Suprapubic skin (tissue), 4 donors: ENCODE data around the gene LITAFD. TPM values are rescaled to one million over a fixed set of nuclear protein-coding genes. Genes with fewer than 3 reads are reported as not detected.

ENCODE experiments used
- DNase-seq, 2 donors: peaks; one replicate each; pipeline ENCODE4 v3.0.0-alpha.2; 2019; ENCODE audit warnings: low spot score in 2 of 2
- H3K27ac ChIP-seq: fragments of 200-600 bp; sonication (generic); one replicate; pipeline ENCODE4 v1.5.1; 2019
- H3K27me3 ChIP-seq: fragments of 200-600 bp; sonication (generic); one replicate; pipeline ENCODE4 v1.5.1; 2019
- H3K36me3 ChIP-seq: fragments of 200-600 bp; sonication (generic); one replicate; pipeline ENCODE4 v1.5.1; 2019
- H3K4me1 ChIP-seq: fragments of 200-600 bp; sonication (generic); one replicate; pipeline ENCODE4 v1.5.1; 2019
- H3K4me3 ChIP-seq: fragments of 200-600 bp; sonication (generic); one replicate; pipeline ENCODE4 v1.5.1; 2019; ENCODE audit warnings: mild to moderate bottlenecking
- H3K9me3 ChIP-seq: fragments of 200-600 bp; sonication (generic); one replicate; pipeline ENCODE4 v1.5.1; 2019
- EP300 ChIP-seq: sonication (generic); formaldehyde crosslinking; IDR thresholded peaks from one replicate; pipeline ENCODE4 v1.6.1; 2017; ENCODE audit warnings: antibody characterized with exemption
- POLR2A ChIP-seq, 2 donors: fragments of 450-650 bp; IDR thresholded peaks; one replicate each; pipeline ENCODE4 v1.6.1; 2017; ENCODE audit warnings: antibody characterized with exemption in 2 of 2, mild to moderate bottlenecking in 2 of 2, moderate library complexity in 2 of 2
- POLR2AphosphoS5 ChIP-seq, 3 donors: sonication (generic); formaldehyde crosslinking; IDR thresholded peaks; one replicate each; pipeline ENCODE4 v1.6.1; 2017; ENCODE audit warnings: antibody characterized with exemption in 3 of 3
- WGBS: methylation state at CpG from one replicate; pipeline ENCODE4 v1.1.5; 2018; 5-methylcytosine and 5-hydroxymethylcytosine counted together
- total RNA-seq, 4 donors: library from RNA; depleted of rRNA; stranded (reverse); fragments of >200 nt; gene quantifications; one replicate each; pipeline ENCODE4 v1.1.0, GENCODE V29; 2016
- TF ChIP-seq, protein P1 (sequence below), 2 donors: fragments of 200-600 bp in 1 of 2; fragments of 450-650 bp in 1 of 2; sonication (generic) in 1 of 2; IDR thresholded peaks; one replicate each; pipeline ENCODE4 v1.5.1; 2016 to 2019; ENCODE audit warnings: antibody characterized with exemption in 2 of 2, mild to moderate bottlenecking in 1 of 2, moderate library complexity in 1 of 2

LITAFD gene
- total RNA-seq, 4 donors from 2014 or later = not detected

DNA sequence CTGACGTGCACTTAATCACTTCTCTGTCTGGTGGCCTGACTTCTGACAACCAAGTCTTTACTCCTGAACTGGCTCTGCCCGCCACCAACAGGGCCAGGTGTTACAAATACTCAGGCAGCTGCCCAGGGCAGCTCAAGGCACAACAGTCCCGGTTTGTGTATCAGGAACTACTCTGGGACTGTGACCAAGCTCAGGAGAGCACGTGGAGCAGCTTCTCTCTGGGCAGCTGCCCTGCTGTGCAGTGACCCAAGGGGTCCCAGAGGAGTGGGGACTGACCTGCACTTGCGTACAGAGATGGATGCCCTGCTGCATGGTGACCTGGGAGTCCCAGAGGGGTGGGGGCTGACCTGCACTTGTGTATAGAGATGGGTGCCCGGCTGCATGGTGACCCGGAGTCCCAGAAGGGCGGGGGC, 21.9 kb downstream of the LITAFD start:
- Histone ChIP-seq H3K9me3 (no peaks in the 10 kb centered on the region), H3K27ac (no peak overlapping the region), H3K4me3 (no peak overlapping the region), H3K27me3 (no peaks in the 10 kb centered on the region), H3K36me3 (peaks cover 100% of the 10 kb centered on the region), H3K4me1 (no peaks in the 10 kb centered on the region)
- TF ChIP-seq, protein P1, sequence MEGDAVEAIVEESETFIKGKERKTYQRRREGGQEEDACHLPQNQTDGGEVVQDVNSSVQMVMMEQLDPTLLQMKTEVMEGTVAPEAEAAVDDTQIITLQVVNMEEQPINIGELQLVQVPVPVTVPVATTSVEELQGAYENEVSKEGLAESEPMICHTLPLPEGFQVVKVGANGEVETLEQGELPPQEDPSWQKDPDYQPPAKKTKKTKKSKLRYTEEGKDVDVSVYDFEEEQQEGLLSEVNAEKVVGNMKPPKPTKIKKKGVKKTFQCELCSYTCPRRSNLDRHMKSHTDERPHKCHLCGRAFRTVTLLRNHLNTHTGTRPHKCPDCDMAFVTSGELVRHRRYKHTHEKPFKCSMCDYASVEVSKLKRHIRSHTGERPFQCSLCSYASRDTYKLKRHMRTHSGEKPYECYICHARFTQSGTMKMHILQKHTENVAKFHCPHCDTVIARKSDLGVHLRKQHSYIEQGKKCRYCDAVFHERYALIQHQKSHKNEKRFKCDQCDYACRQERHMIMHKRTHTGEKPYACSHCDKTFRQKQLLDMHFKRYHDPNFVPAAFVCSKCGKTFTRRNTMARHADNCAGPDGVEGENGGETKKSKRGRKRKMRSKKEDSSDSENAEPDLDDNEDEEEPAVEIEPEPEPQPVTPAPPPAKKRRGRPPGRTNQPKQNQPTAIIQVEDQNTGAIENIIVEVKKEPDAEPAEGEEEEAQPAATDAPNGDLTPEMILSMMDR (IDR thresholded peaks at IDR 0.05) = no peak
- TF ChIP-seq EP300 (no peak), POLR2A (IDR thresholded peaks at IDR 0.05) (no peak), POLR2AphosphoS5 (IDR thresholded peaks at IDR 0.05) (no peak)
- no peak for DNase-seq
- WGBS = 99% methylated on average over 7 of the region's 8 CpGs

DNA sequence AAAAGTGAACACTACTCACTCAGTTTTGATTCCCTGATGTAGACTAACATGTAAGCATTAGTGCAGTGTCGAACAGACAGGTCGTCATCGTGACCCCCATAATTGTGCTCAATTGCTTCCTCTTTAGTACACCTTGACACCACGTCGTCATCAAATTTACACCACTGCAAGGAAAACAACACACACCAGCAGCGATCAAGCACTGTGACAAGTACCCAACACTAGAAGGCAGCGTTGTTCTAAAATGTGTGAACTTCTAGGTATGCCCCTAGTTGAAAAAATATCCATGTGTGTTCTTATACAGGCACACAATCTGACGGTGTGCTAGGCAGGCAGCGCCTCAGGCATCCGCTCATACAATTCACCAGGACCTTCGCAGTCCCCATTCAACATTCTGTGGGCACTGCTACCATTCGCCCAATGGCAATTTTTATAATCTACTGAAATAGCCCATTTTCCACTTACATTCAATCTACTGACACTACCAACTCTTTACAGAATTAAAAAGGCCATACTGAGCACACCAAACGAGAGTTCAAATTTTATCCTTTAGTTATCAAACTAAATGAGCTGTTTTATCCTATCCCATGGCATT, 23.1 kb downstream of the LITAFD start:
- Histone ChIP-seq H3K27ac (no peak overlapping the region), H3K9me3 (no peaks in the 10 kb centered on the region), H3K36me3 (peaks cover 100% of the 10 kb centered on the region), H3K4me3 (no peak overlapping the region), H3K4me1 (no peaks in the 10 kb centered on the region), H3K27me3 (no peaks in the 10 kb centered on the region)
- WGBS = 84% methylated on average over 13 of the region's 13 CpGs
- TF ChIP-seq, protein P1 (IDR thresholded peaks at IDR 0.05) = no peak
- TF ChIP-seq POLR2A (IDR thresholded peaks at IDR 0.05) = no peak
- TF ChIP-seq EP300 = no peak
- no peak for TF ChIP-seq POLR2AphosphoS5 (IDR thresholded peaks at IDR 0.05)
- DNase-seq = no peak

DNA sequence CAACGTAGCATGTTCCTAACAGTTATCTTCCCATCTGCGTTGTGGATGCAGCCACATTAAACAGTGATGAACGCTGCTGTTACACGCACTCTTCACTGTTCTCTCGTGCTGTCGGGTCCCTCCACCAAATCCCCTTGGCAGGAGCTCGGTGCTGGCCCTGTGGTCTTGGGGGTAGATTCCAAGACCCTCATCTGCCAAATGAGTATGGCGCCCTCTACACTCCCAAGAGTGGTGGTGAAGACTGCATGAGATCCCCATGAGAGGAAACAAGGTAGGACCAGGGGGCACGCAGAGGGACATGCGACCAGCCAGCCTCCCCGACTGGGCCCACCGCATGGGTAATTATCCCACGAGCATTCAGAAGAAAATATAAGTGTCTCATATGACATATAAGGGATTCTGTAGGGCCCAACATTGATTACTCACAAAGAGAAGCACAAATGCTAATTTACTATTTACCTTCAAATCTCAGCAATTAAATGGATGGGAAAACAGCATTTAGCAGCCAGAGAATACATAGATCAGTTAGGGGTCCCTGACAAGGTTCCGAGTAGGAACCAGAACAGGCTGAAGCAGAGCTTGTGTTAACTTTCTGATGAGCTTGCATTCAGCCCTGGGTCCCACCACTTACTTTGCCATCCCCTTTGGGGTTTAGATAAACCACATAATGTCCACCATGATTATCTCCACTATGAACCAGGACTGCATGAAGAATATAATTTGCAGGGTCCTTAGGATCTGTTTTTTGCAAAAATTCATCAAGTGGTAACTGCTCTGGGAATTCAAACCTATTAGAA, 23.8 kb downstream of the LITAFD start:
- H3K4me1 ChIP-seq = no peaks in the 10 kb centered on the region
- H3K4me3 ChIP-seq = no peak overlapping the region
- 87% methylated on average over 14 of the region's 14 CpGs for WGBS
- H3K27ac ChIP-seq = no peak overlapping the region
- no peak for DNase-seq
- TF ChIP-seq EP300 = no peak
- TF ChIP-seq, protein P1 (IDR thresholded peaks at IDR 0.05) = no peak
- no peak for TF ChIP-seq POLR2AphosphoS5 (IDR thresholded peaks at IDR 0.05)
- TF ChIP-seq POLR2A (IDR thresholded peaks at IDR 0.05) = no peak
- peaks cover 100% of the 10 kb centered on the region for H3K36me3 ChIP-seq
- no peaks in the 10 kb centered on the region for H3K9me3 ChIP-seq
- H3K27me3 ChIP-seq = no peaks in the 10 kb centered on the region

DNA sequence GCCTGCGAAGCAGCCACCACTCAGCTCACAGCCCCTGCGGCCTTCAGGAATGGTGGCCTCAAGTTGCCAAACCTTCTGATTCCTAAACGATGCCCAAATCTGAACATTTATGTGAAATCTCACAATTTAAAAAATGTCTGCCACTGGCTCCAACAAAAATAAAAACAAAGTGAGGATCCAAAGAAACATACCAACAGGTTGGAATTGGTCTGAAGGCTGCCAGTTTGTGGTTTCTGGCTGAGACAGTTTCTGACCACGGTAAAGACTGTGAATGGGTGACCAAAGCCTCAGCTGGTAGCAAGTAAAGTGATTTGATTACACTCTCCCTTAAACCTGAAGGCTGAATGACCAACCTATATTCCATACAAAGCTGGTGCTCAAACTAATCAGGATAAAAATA, 24.9 kb downstream of the LITAFD start:
- no peak for DNase-seq
- H3K4me3 ChIP-seq = no peak overlapping the region
- H3K27ac ChIP-seq = no peak overlapping the region
- 73% methylated on average over 4 of the region's 4 CpGs for WGBS
- H3K27me3 ChIP-seq = no peaks in the 10 kb centered on the region
- TF ChIP-seq EP300 (no peak), POLR2AphosphoS5 (IDR thresholded peaks at IDR 0.05) (no peak), POLR2A (IDR thresholded peaks at IDR 0.05) (no peak)
- TF ChIP-seq, protein P1 (IDR thresholded peaks at IDR 0.05) = no peak
- H3K4me1 ChIP-seq = no peaks in the 10 kb centered on the region
- peaks cover 100% of the 10 kb centered on the region for H3K36me3 ChIP-seq
- H3K9me3 ChIP-seq = no peaks in the 10 kb centered on the region

DNA sequence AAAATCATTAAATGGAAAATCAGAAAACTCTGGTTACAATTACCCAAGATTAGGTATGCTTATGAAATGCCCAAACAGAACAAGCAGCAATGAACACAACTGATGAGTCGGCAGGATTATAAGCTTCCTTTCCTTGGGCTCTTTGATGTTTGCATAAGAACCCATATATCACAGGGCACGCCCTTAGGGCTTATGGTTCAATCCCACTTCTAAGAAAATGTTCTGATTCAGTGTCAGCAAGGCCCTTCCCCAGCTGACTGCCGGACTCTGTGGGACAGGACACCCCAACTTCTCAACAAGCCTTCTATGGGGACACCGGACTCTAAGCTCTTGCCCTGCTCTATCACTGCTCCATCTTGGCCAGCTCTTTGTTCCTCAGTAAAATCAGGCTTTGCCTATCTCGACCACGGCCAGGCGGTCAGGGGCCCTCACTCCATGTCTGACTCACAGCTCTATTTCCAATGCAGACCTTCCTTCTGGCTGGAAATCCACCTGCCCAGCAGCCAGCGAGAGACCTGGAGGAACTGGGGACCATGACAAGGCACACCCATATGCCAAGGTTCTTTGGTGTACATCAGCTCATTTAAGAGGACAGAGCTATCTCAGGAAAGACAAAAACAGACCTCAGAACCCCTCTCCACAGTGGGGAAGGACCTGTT, 26.8 kb downstream of the LITAFD start:
- Histone ChIP-seq H3K27me3 (no peaks in the 10 kb centered on the region), H3K4me1 (no peaks in the 10 kb centered on the region), H3K9me3 (no peaks in the 10 kb centered on the region), H3K36me3 (peaks cover 93% of the 10 kb centered on the region), H3K4me3 (no peak overlapping the region), H3K27ac (no peak overlapping the region)
- TF ChIP-seq POLR2AphosphoS5 (IDR thresholded peaks at IDR 0.05) (no peak), POLR2A (IDR thresholded peaks at IDR 0.05) (no peak), EP300 (no peak)
- TF ChIP-seq, protein P1 (IDR thresholded peaks at IDR 0.05) = no peak
- WGBS = 83% methylated on average over 8 of the region's 8 CpGs
- DNase-seq = no peak
